HG02759 (cell line): Measurements from ENCODE around the gene CACUL1.
"Not testable (repeated sequence)": the region's sequence is repeated elsewhere in the genome, so short reads cannot be mapped to it uniquely, and the experiment has no call there.

ENCODE experiments used
- ATAC-seq: cut with Tn5 transposase; IDR thresholded peaks from one replicate; pipeline ENCODE4 v1.9.1; 2021; ENCODE audit warnings: mild to moderate bottlenecking, moderate library complexity; ENCODE audit not compliant: unreplicated experiment

The CACUL1 gene

GRCh38 chr10:118692872-118693271, 61.9 kb downstream of the CACUL1 start:
- ATAC-seq, result no peak

DNA sequence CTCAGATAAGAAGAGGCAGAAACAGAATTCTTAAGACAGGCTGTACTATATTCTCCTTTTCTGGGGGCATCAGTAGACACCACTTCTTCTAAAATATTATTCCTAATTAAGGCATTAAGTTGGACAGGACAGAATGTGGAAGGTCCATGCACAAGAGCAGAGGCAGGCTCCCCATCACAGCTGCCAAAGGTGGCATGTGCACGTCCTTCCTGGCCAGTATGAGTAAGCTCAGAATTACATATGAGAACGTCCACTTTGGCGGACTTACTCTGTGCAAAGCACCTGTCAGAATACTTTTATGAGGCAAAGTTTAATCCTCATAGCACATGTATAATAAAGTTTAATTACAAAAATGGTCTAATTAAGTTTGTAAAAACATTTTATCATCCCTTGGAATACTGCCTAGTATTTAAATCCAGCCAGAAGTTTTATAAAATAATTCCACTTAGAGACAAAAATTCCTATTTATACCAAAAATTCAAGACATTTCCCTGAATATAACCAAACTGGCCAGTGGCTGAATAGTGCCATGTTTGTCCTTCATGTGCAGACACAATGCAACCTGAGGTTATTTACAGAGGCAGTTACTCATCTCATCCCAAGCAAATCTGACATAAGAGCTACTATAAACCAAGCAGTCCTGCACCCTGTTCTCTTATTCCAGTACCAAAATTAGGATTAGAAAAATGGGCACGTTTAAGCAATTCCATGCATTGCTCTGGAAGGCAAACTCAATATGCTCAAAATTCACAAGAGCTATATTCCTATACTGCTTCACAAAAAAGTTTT, 65.5 kb downstream of the CACUL1 start:
- no peak for ATAC-seq

DNA sequence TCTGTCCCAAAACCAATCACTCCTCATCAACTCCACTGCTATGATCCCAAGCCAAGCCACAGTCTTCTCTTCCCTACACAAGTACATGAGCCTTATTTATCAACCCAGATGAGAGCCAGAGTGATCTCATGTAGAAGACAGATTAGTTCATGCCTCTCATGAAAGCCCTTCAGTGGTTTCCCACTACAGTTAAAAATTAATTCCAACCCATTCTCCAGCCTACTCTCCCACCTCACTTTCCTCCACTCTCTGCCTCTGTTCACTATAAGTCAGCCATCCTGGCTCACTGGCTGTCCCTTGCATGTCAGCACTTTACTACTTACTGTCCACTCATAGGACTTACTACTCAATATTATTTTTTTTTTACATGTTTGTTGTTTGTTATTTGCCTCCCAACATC, 67.3 kb downstream of the CACUL1 start:
- ATAC-seq, result no peak

DNA sequence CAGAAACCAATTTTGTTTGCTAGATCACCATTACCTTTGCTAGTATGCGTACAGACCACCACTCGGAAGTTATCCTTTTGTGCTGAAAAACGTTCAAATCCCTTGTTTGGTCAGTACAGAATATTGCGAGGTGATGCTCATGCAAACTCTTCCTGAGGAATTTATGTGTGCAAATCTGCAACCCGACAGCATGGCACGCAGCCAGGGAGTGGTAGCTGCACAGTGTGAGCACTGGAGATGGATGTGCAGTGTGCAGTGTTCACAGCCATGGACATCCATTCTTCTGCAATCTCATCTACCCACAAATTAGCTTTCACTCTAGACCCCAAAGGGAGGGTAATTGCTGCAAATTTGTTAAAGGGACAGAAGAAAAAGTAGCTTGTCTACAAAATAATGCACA, 72.2 kb downstream of the CACUL1 start:
- no peak for ATAC-seq

- no peak for ATAC-seq
These were observed 74.6 kb downstream of the CACUL1 start for GRCh38 chr10:118680197-118680596.

DNA sequence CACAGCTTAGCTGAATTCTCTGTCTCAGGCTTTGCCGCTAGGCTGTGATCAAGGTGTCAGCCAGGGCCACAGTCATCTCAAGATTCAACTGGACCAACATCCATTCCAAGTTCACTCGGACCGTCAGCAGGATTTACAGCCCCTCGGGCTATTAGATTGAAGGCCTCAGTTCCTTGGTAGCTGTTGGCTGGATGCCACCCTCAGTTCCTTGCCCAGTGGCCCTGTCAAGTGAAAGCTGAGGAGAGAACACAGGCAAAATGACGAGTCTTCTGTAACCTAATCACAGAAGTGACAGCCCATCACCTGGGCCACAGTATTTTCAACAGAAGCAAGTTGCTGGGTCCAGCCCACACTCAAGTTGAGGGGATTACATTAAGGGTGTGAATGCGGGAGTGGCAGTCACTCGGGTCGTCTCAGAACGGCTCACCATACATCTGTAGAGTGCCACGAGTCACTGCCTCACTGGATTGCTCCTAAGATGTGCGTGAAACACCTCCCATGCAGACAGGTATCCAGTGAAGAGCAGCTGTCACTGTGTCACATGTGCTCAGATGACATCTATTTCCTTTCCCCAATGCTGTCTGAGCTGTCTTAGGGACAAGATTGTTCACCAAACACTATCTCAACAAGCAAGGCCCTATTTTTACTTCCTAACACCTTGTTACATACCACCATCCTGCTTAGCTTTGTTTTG, 80.4 kb downstream of the CACUL1 start:
- ATAC-seq, result no peak

GRCh38 chr10:118672766-118673715, 81.7 kb downstream of the CACUL1 start:
- ATAC-seq, result no peak

GRCh38 chr10:118672153-118672552, 82.6 kb downstream of the CACUL1 start:
- ATAC-seq, result no peak

GRCh38 chr10:118671221-118671620, 83.5 kb downstream of the CACUL1 start:
- ATAC-seq, result not testable (repeated sequence)

DNA sequence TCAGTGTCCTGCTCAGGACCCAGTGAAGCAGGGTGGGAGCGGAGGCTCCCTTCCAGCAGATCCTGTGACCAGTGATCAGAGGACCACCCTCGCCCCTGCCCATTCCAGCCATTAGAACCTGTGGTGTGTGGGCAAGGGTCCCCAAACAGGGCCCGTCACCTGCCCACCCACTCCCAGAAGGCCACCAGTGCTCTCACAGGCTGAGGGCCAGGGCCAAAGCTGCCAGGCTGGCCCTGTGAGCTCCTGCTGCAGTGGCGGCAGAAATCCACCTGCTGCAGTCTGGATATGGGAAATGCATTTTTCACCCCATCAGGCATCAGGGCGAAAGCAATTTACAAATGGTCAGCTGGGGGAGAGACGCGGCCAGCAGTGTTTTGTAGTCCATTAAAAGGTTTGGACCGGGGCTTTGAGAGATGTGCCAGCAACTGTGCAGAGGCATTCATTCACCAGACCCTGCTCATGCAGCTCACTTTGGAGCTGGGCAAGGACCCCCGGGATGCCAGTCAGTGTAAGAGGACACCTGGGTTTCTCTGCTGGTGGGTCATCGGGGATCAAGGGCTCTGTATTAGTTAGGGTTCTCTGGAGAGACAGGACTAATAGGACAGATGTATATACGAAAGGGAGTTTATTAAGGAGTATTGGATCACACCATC, 84.2 kb downstream of the CACUL1 start:
- ATAC-seq, result no peak

DNA sequence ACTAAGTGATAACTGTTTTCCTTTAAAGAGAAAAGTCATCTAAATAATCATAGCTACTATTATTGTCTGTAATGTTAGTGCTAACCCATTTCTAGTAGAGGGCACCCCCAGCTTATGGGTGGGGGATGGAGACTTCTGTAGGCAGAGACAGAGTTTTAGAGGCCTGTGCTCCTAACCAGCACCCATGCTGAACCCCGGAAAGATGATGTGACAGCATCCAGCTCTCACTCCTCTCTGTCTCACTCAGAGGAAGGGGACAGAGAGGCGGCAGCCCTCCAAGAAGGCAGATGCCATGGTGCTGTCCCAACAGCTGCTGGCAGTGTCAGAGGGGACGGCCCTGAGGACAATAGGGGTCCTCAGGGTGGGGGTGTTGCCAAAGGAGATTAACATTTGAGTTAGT, 84.9 kb downstream of the CACUL1 start:
- ATAC-seq, result no peak

DNA sequence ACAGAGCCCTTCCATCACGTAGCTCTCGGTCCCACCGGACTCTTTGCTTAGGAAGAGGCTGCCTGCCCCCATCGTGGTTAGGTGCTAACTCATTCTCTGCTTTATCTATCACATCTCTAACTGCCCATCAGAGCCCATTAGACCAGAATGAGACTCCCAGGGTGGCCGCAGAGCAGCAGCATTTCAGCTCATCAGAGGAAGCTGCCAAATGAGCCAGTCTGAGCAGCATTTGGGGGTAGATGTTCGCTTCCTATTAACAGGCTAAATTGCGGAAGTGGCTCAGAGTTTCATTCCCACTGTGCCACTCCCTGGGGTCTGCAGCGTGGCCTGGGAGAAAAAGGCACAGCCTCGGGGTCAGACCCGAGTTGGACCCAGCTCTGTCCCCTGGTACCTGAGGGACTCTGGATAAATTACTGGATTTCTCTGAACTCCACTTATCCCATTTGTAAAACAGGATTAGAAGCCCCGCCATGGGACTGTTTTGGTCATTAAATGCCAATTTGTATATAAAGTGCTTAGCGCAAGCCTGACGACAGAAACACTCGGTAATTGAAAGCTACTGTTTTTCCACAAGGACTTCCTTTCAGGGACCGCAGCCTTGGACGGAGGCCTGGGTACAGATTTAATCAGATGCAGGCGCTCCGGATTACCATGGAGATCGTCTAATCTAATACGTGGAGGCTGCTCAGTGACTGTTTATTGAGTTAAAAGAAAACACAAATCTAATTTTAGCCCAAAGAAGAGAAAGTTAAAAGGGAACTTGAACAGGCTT, 85.6 kb downstream of the CACUL1 start:
- no peak for ATAC-seq

- no peak for ATAC-seq
These were observed 86.4 kb downstream of the CACUL1 start for GRCh38 chr10:118668228-118668952.

- no peak for ATAC-seq
These were observed 87.0 kb downstream of the CACUL1 start for GRCh38 chr10:118667732-118668131.

- no peak for ATAC-seq
These were observed 88.4 kb downstream of the CACUL1 start for GRCh38 chr10:118666350-118666749.

DNA sequence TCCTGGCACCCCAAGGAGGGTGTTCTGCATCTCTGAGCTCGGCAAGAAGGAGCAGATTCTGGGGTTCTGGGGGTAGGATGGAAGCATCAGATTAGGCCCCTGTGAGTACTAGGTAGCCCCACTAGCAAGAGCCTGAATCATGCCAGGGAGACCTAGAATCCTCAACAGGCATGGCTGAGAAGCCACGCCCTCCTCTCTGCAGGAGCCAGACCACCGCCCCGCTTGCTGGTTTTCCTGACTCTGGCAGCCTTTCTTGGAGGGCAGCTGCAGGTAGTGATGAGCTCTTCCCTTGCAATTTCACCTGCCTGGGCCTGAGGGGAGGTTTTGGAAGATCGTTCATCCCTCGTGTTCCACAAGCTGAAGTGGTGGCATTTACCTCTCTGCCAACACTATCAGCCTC, 90.4 kb downstream of the CACUL1 start:
- no peak for ATAC-seq

DNA sequence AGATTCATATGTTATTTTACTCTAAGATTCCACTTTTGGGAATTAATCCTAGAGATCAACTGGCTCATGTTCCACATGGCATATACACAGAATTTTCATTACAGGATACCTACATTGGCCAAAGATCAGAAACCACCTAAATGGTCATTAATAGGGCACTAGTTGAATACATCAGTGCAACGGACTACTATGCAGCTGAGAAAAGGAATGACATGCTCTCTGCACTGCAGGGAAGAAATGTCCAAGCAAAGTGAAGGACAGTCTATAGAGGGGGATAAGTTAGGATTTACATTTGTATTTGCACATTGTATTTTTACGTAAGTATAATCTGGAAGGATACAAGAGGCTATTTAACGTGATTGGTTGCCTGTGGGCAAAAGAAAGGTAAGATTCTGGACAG, 91.6 kb downstream of the CACUL1 start:
- no peak for ATAC-seq

- ATAC-seq, result no peak
These were observed 92.3 kb downstream of the CACUL1 start for GRCh38 chr10:118662228-118663035.

GRCh38 chr10:118658762-118659161, 96.0 kb downstream of the CACUL1 start:
- no peak for ATAC-seq
